Stimulated activated CD8-positive, alpha-beta memory T cell treated with anti-CD3 and anti-CD28 coated beads, Interleukin-15, amount 100 ng/mL, for 24 hours (primary cell): ENCODE measurements around the gene PDE3A.
"Not testable (repeated sequence)": the region's sequence is repeated elsewhere in the genome, so short reads cannot be mapped to it uniquely, and the experiment has no call there.

Experiments
- DNase-seq: peaks from one replicate; pipeline ENCODE4 v3.0.0-alpha.2; 2020; ENCODE audit warnings: low read depth

Gene PDE3A

DNA sequence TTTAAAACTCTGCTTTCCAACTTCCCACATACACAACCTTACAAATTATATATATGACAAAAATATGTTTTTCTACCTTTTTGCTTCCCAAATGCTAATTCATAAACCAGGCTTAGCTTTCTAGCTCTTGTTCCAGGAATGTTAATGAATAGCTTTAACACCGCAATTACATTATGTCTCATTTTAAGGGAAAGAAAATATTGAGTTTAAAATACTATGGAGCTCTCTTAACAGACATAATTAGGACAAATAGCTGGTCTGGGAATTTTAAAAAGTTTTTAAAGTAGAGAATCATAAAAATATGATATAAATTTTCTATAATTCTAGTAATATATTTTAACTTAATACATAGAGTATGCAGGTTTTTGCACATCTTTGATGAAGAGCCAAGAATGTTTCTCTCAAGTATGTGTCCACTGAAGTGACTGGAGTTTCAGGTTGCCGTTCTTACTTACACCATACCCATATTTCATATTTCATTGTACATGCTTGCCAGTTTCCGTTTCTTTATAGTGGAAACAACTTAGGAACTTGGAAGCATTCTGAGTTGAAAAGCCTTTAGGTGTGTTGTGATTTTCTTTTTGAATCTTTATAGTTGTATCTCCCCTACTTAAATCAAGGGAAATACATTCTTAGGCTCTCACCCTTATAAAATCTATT, 236.2 kb downstream of the PDE3A start:
- no peak for DNase-seq

DNA sequence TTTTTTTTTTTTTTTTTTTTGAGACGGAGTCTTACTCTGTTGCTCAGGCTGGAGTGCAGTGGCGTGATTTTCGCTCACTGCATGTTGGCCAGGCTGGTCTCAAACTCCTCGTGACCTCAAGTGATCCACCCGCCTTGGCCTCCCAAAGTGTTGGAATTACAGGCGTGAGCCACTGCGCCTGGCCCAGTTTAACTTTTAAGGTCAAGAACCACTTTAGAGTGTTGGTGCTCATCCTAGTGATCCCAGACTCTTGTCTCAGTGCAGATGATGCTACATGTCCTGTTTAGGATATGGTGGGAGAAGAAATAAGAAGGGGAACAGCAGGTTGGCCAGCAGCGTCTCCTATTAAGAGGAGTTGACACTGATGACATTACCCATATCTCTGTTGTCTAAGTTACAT, 246.7 kb downstream of the PDE3A start:
- not testable (repeated sequence) for DNase-seq

DNA sequence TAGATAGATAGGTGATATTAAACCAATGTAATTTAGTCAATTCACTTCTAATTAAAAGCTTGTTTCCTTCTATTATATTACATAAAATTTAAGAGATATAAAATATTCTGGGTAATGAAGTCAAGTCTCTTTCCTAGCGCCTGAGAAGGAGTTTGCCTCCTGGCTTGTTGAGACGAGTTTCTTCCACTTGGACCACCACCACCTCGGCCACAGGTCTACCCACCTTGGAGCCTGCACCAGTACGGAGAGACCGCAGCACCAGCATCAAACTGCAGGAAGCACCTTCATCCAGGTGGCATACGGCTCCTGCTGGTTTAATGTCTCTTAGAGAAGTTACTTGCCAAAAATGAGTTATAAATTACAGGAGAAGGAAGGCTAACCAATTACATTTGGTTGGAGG, 247.8 kb downstream of the PDE3A start:
- no peak for DNase-seq

DNA sequence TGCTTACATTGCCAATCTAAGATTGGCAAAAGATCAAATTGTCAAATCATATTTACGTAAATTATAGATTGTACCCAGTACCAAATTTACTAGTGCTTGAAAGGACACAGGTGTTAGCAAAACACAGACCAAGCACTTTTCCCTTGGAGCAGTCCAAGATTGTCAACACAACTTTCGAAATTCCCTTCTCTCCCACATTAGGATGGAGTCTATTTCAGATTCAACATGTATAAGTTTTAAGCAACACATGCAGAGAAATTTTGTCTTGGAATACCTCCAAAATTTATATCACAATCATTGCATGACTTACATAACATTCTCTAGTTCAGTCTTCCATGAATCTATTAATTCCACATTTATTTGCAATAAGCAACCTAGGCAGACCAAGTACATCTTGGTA, 251.9 kb downstream of the PDE3A start:
- DNase-seq: no peak

DNA sequence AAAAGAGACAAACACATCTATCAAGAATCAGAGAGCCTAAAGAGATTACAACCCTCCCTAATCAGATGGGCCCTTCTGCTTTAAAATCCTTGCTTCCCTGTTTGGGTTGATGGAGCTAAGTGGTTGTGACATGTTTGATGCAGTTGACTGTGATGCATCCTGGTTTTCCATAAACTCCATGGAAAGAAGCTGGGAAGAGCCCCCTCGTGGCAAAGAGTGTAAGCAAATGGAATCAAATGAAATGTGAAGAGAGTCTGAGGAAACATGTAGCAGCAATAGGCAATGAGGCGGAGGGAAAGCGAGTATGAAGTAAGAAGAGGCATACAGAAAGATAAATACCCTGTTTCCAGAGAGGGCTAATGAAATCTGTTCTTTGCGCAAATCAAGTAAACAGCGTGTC, 256.4 kb downstream of the PDE3A start:
- DNase-seq: no peak

DNA sequence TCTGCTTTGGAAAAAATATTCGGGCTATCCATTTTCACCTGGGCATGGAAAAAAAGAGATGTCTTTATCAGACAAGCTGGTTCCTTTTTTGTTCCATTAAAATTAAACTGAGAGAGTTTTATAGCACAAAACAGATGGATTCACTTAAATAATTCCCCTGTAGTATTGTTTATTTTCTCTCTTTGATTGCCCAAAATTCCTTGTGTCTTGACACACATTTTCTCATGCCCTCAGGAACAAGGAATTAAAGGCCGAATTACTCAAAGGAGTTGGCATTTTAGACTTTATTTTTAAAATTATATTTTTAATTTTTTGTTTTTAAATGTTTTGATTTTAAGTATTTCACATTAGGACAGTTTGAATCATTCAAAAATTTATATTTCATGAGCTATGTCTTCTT, 257.2 kb downstream of the PDE3A start:
- DNase-seq: no peak

DNA sequence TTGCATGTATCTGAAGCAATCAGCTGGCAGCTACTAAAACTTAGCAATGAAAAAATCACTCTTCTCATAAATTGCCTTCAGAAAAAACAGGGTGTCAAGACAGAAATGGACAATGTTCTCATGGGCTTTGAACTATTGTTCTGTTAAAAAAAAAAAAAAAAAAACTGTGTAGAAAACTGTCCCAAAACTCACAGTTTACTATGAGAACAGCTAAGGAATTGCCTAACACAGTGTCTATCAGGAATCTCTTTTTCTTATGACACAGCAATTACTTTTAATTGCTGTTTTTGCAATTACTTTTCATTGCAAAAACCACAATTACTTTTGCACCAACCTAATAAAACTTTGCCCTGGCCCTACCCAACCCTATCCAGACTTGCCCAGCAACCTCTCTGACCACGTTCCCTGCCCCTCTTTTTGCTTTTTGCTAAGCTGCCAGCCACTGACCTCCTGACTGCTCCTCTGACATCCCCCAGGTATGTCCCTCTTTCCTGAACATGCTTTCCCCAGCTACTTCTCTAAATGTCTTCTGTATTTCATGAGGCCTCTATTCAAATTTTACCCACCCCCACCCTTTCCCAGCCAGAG, 258.8 kb downstream of the PDE3A start:
- DNase-seq: no peak

DNA sequence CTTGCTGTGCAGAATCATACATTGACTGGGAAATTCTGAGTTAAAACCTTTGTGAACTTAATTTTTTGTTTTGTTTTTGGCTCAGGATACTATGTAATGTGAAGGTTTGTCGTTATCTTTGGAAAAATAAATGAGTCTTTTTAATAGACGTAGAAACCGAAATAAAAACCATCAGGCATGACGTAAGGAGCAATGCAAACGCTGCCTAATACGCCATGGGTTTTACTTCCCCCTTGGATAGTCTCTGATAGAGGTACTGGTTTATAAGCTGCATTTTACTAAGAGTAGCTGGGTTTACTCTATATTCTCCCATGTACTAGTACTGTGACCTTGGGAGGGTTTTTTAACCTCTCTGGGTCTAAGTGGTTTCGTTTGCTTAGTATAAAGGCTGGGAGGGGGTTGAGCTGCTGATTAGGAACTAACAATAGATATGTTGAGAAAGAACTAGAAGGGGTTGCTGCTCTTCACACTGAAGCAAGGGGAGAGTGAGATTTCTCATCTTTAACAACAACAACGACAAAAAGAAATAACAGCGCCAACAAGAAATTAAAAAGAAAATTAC, 260.0 kb downstream of the PDE3A start:
- DNase-seq: no peak

DNA sequence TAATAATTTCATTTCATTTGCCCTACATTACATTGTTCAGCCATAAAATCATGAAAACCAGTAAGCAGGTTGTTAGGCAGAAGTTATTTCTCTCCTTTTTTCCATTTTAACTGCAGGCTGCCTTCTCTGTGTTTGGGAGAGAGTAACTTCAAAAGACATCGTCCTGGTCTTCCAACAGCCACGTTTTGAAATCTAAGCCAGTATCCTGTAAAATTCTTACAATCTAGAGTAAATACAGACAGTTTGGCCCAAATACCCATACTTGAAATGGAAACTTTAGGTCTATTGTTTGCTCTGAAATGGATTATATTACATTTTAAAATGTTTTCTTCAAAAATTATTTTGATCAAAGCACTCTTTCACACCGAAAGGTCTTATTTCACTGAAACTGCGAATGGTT, 260.7 kb downstream of the PDE3A start:
- no peak for DNase-seq

DNA sequence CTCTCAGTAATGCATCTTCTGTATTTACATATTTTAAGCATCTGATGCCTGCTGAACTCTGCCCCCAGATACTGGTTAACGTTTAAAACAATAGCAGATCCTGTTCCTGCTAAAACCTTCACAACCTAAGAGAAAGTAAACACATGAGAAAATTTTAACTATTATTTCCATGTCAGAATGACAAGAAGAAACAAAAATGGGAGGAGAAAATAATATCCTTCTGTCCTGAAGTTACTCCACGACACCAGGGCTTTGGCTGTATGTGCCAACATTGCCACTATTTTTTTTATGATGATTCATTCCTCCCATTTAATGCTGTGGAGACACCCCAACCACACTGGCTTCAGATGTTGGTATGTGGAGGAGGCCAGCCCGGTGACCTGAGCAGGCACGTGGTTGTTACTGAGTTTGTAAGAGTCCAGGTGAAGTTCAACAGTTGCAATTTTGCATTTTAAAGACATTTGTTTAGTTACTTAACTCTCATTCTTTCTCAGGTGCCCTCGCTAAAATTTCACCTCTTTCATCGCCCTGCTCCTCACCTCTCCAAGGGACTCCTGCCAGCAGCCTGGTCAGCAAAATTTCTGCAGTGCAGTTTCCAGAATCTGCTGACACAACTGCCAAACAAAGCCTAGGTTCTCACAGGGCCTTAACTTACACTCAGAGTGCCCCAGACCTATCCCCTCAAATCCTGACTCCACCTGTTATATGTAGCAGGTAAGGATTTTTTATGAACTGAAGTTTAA, 261.2 kb downstream of the PDE3A start:
- DNase-seq: no peak

DNA sequence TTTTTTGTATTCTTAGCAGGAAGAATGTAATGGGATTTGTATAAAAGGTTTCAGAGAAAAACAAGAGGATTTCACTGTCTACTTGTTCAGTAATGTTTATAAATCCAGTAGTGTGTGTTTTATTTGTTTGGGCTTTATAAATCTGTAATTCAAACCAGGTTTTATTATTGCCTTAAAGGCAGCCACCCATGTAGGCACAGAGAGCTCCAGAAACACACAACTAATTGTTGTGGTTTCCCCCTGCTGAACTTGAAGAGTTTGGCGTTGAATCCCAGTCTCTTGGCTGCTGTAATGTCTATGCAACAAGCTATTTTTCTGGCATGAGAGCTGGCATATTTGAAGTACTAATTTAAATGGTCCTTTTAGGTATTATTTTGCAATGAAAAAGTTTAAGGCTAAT, 263.4 kb downstream of the PDE3A start:
- DNase-seq: no peak

DNA sequence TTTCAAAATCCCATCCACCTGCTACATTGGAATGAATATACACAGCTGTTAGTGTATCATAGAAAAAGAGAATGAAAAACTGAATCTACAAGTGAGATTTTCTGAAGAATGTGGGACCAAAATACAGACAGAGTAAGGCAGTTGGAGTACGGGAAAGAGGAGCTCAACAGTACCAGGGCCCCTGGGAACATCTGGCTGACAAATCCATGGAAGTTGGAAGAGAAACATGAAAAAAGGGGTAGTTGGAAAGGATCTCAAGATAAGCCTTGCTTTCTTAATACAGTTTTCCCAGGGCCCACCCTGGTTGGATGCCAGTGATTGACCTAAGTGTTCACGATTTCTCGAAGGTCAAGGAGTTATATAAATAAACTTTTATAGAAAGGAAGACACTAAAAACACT, 272.8 kb downstream of the PDE3A start:
- DNase-seq: no peak

DNA sequence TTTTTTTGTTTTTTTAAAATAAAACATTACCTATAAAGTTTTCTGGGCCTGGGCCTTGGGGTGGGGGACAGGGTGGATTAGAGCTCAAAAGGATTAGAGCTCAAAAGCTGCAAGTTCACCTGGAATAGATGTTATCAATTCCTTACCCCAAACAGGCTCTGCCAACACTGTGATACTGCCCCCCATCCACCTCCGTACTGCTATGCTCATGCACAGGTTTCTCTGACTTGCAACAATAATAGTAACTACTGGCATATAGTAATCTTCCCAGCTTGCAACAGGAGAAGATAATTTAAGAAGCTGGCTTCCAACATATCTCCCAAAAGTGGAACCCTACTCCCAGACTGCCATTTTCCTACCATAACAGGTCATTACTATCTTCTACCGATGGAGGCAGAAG, 275.5 kb downstream of the PDE3A start:
- no peak for DNase-seq

DNA sequence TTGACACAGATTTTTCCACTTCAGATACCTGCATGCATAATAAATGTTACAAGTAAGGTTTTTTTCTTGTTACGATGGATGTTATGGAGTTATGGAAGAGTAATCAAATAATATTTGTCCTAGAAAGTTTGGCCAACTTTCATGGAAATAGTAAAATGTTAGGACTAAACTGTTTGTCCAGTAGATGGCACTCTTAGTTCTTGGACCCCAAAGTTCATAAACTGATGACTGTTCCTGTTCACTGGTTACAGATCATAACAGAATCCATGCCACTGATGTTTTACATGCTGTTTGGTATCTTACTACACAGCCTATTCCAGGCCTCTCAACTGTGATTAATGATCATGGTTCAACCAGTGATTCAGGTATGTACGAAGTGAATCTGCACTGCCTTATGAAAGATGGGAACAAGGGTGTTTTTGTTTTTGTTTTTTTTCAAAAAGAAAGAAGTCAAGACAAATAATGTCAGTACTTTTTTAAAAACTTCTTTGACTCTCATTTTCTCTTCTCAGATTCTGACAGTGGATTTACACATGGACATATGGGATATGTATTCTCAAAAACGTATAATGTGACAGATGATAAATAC, 278.0 kb downstream of the PDE3A start:
- no peak for DNase-seq

DNA sequence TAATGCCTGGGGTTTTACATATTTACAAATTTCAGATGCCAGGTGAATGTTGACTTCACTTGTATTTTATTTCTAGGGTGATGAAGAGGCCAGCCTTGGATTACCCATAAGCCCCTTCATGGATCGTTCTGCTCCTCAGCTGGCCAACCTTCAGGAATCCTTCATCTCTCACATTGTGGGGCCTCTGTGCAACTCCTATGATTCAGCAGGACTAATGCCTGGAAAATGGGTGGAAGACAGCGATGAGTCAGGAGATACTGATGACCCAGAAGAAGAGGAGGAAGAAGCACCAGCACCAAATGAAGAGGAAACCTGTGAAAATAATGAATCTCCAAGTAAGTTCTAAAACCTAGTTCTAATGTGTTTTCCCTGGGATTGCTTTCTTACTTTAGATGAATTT, 285.5 kb downstream of the PDE3A start:
- no peak for DNase-seq

DNA sequence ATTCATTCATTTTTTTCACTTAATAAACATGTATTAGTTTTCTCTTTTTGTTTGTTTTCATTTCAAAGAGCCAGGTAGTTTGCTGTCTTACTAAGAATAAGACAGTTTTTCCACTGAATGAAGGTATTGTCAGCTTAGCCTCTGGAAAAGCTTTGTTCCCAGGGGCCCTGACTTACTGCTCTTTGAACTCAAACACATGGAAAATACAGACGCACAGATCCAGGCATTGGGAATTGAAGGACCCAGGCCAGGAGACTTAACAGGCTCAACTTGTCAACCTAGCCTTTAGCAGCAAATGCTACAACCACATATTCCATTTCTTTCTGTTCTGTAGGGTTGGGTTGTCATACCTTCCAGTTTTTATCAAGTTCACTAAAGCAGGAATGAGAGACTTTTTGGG, 288.3 kb downstream of the PDE3A start:
- no peak for DNase-seq

DNA sequence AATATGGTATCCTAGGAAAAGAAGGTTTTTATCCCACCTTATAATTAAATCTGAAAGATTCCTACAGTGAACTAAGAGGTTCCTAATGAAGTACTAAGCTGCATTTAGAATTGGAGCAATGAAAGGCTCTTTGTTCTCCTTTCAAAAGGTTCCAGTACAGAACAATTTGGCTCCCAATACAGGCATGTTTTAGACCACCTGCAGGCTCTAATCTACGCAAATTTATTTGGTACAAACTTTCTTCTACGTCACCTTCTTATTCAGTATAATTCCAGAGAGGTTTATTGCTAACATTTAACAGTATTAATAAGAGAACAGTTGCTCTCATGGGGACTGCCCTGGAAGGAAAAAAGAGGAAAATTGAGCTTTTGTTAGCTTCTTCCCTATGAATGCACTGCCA, 289.2 kb downstream of the PDE3A start:
- DNase-seq: no peak

DNA sequence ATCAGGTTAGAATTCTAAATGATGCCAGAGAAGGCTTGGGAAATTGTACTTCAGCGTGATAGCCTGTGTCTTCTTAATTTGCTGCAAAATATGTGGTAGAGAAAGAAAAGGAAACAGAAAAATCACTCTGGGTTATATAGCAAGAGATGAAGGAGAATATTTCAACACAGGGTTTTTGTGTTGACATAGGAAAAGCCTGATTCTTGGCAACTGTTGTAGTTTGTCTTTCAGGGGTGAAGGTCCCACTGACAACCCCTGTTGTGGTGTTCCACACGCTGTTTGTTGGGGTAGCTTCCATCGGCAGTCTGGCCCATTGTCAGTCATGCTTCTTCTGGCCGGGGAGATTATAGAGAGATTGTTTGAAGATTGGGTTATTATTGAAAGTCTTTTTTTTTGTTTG, 313.0 kb downstream of the PDE3A start:
- DNase-seq: no peak

DNA sequence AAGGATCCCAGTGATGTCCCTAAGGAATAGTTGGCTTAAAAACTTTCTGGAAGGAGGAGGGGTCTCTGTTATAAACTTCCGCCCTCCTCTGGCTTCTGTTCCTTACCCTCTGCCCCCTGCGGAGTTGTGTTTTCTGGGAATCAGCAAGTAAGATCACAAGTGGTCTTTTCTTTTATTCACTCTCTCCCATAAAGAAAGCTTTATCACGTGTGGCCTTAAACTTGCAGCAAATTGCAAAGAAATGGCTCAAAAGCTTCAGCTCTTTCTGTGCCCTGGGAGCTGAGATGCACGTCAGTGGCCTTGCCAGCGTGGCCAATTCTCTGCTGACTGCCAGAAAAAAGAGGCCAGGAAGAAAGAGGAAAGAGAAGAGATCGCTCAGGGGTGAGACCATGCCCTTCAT, 326.9 kb downstream of the PDE3A start, which contains the start of gene SLCO1C1:
TSS of gene SLCO1C1 (plus strand) at position 101 of the 400 bp plus-strand sequence. CDS start 4,245 bp downstream, outside the sequence.
- DNase-seq: no peak

DNA sequence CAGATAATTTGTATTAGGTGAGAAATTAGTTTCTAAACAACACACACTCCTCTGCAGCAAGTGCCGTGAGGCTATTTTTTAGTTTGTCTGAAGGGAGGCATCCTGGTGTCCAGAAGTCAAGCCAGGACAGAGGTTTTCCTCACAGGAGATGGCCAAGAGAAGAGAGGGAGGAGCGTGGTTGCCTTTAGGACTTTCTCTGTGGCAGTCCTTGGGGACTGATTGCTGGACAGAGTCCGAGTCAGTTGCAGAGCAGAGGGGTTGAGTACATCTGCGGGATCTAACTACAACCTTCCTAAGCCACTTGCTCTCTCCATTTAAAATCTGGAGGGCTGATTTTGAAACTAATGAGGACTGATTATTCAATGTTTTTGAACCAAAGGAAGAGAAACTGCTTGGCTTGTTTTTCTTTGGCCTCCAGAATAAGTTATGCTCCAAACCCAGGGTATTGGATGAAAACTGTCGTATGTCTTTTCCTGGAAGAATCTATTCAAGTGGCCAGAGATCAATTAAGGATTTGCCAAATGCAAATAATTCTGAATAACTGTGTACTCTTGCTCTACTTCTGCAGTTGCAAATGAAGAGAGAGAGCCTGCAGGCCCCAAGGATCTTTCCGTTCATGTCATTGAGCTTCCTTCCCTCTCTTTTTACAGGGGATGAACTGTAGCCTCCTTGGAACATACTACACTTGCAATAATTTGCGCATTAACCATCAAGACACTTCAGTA, 328.0 kb downstream of the PDE3A start:
- DNase-seq: no peak

DNA sequence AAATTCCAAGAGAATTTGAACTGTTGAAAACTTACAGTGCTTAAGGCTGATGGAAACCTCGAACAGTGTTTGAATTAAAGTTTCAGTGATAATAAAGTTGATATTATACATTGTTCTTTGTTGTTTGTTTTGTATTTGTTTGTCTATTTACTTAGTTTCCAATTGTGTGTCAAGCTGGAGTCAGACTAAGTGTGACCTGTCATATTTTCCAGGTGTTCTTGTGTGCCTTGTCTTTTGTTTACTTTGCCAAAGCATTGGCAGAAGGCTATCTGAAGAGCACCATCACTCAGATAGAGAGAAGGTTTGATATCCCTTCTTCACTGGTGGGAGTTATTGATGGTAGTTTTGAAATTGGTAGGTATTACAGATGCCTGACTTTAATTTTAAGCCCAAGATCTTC, 332.8 kb downstream of the PDE3A start:
- no peak for DNase-seq

DNA sequence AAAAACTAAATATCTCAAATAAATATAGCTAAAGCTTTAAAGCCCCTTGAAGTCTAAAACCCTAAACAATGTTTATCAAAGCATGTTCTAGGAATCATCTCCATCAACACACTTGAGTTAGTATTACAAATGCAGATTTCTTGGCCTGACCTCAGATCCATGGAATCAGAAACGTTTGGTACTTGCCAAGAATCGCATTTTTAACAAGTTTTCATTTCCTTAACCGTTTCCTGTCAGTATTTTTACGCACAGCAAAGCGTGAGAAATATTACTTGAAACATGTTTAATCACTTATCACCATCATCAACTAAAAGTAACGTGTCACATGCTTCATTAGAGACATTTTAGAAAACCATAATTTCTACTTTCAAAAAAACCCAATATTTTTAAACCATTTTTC, 336.5 kb downstream of the PDE3A start:
- DNase-seq: no peak
